ENCODE measurements around the gene TMA7.
"Not testable (repeated sequence)": the region's sequence is repeated elsewhere in the genome, so short reads cannot be mapped to it uniquely, and the experiment has no call there.

The TMA7 gene

DNA sequence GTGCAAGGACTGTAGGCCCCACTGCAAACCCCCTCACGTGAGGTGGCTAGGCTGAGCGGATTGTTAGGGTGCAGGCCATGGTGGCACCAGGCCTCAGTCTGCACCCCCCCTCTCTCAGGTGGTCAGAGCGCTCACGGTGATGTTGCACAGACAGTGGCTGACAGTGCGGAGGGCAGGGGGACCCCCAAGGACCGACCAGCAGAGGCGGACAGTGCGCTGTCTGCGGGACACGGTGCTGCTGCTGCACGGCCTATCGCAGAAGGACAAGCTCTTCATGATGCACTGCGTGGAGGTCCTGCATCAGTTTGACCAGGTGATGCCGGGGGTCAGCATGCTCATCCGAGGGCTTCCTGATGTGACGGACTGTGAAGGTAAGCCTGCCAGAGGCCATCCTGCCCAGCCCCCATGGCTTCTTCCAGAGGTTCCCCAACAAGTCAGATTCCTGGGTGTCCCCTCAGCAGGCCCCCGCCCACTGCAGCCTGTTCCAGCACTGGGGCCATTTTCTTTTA lies 24.7 kb downstream of the TMA7 start:
- peak in 1 of 10 donors; percentile 82 for DNase-seq
- intact Hi-C loops (cut with DNase I): loop anchor here (1.0 to 5.0 kb wide), 2 partner anchors 38 to 84 kb away; partner anchors contain the start of gene SHISA5

- DNase-seq: no peak
- intact Hi-C loops (cut with DNase I): loop anchor here (1.0 to 5.0 kb wide), 2 partner anchors 37 to 83 kb away; partner anchors contain the start of gene SHISA5
Measured at GRCh38 chr3:48465237-48465530, 25.1 kb downstream of the TMA7 start.

DNA sequence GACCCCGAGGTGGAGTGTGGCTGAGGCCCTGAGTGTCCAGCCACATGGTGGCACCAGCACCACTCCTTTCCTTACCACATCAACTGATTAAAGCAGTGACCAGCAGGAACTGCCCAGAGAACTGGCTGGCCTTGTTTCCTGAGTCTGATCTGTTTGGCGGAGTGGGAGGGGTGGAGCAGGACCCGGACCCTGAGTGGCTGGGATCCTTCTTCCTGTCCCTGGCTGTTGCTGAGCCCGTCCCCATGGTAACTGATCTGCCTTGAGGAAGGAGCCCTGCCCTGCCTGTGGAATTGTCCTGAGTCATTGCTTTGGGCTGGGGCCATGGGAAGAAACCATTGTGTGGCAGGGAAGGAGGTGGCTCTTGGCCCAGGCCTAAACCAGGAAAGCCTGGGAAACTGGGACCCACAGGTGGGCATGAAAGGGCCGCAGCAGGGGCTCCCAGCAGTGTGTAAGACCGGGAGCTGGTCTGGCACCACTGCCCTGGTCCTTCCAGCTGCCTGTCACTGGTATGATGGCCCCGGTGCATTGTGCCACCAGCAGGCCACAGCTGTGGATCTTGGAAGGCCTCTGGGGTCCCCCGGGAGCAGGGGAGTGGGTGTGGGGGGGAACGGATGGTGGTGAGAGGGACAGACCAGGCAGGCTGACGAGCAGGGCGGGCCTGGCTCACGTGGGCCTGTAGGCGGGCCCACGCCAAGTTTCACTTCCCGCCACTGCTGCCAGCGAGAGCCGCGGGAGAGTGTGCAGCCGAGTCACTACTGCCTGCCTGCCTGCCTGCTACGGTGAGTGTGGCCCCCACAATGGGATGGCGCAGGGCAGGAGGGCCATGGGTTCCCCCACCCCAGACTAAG lies 25.7 kb downstream of the TMA7 start:
- intact Hi-C loops (cut with DNase I): loop anchor here (1.0 to 5.0 kb wide), 2 partner anchors 37 to 83 kb away; partner anchors contain the start of gene SHISA5
- DNase-seq: peak; percentile 88 to 99 (median 94)

GRCh38 chr3:48466386-48467109 lies 26.5 kb downstream of the TMA7 start:
- peak in 1 of 10 donors; percentile 82 for DNase-seq
- intact Hi-C loops (cut with DNase I): loop anchor here (5.0 kb wide), 1 partner anchor 36 kb away; the partner anchor contains the start of gene SHISA5

GRCh38 chr3:48467110-48467454 lies 27.0 kb downstream of the TMA7 start:
- intact Hi-C loops (cut with DNase I): loop anchor here (5.0 kb wide), 1 partner anchor 35 kb away; the partner anchor contains the start of gene SHISA5
- no peak for DNase-seq

DNA sequence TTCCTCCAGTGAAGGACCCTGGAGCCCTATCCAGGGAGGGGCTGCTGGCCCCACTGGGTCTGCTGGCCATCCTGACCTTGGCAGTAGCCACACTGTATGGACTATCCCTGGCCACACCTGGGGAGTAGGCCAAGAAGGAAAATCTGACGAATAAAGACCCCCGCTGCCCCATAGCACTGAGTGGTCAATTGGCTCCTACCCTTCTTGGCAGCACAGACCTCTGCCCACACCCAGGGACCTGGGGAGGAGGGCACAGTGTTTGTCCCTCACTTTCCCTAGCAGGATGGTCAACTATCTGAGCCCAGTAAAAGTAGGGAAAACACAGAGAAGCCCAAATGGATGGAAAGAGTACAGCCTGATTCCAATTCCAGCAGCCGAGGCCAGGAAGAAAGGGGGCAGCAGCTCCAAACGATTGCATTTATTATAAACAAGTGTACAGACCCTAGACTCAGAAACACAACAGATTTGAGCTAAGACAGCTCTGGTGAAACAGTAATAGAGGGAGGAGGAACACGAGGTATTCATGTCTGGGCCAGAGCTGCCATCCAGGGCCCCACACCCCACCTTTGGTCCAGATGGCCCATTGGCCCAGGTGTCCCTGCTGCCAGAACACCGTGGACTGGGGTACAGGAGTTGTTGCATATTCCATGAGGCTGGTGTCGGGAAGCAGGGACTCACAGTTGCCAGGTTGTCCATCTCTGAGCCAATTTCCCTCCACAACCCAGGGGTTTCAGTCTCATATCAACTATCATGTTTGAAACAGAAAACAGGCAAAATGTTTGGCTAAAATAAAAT lies 27.6 kb downstream of the TMA7 start:
- DNase-seq: no peak
- intact Hi-C loops (cut with DNase I): loop anchor here (5.0 kb wide), 1 partner anchor 35 kb away; the partner anchor contains the start of gene SHISA5

- no peak for DNase-seq
- intact Hi-C loops (cut with DNase I): loop anchor here (5.0 kb wide), 1 partner anchor 34 kb away; the partner anchor contains the start of gene SHISA5
Measured at GRCh38 chr3:48468329-48468731, 28.3 kb downstream of the TMA7 start.

- peak in 4 of 10 donors; percentile 15 to 87 (median 56) for DNase-seq
- intact Hi-C loops (cut with DNase I): loop anchor here (5.0 kb wide), 1 partner anchor 33 kb away; the partner anchor contains the start of gene SHISA5
Measured at GRCh38 chr3:48469046-48469915, 29.2 kb downstream of the TMA7 start.

- intact Hi-C loops (cut with DNase I): no loop called here
- no peak for DNase-seq
Measured at GRCh38 chr3:48470286-48470685, 30.2 kb downstream of the TMA7 start.

DNA sequence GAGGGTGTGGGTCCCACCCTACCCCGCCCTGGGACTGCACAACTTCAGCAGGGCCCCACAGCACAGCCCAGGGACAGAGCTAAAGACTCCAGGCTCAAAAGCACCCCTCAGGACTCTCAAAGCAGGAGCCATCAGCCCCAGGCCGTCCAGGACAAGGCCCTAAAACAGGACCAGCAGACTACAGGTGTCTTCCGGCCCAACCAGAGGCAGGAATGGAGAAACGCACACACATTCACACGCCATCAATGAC lies 32.5 kb downstream of the TMA7 start:
- peak in 1 of 10 donors; percentile 75 for DNase-seq
- intact Hi-C loops (cut with DNase I): no loop called here

- DNase-seq: peak; percentile 67 to 97 (median 80)
- intact Hi-C loops (cut with DNase I): no loop called here
Measured at GRCh38 chr3:48472923-48473616, 33.0 kb downstream of the TMA7 start.

DNA sequence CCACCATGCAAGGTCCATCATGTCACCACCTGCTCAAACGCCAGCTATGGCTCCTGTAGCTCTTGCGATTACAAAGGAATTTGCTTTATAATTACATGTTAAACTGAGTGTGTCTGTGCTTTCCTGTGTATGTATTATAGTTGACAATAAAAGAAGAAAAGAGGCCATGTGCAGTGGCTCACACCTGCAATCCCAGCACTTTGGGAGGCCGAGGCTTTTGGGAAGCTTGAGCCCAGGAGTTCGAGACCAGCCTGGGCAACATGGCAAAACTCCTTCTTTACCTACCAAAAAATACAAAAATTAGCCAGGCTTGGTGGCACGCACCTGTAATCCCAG lies 33.5 kb downstream of the TMA7 start:
- no peak for DNase-seq
- intact Hi-C loops (cut with DNase I): no loop called here

GRCh38 chr3:48474031-48474430 lies 34.0 kb downstream of the TMA7 start:
- DNase-seq; intact Hi-C loops (cut with DNase I): not testable (repeated sequence)

DNA sequence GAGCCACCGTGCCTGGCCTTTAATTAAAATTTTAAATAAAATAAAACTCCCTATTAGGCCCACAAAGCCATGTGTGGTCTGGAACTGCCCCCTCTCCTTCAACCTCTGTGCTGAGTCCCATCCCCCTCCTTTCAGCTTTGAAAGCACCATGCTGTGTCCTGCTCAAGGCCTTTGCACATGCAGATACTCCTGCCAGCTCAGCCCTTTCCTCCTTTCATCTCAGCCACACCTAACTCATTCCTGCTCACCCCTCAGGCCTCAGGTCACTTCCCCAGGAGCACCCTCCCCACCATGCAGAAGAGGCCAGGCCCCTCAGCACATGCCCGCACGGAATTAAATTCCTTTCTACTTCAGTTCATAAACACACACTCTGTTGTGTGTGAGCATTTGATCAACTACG lies 34.6 kb downstream of the TMA7 start:
- no peak for DNase-seq
- intact Hi-C loops (cut with DNase I): no loop called here

DNA sequence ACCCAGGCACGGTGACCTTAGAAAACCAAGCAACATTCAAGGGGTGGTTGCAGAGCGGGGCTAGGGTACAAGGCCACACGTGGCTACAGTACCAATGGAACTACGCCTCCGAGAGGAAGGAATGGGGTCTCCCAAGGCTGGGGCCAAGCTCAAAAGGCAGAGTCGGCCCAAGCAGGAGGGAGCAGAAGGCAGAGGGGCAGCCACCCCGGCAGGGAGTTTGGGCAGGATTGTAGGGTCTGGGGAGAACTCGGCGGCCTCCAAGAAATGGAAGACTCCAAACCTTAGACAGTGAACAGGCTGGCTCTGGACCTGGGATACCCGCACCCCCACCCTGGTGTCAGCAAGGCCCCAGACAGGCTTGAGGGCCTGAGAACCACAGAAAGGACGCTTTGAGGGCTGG lies 35.1 kb downstream of the TMA7 start:
- peak in 1 of 10 donors; percentile 62 for DNase-seq
- intact Hi-C loops (cut with DNase I): no loop called here

- intact Hi-C loops (cut with DNase I): no loop called here
- DNase-seq: peak in 1 of 10 donors; percentile 59
Measured at GRCh38 chr3:48476426-48477053, 36.5 kb downstream of the TMA7 start.

GRCh38 chr3:48477959-48478520 lies 38.0 kb downstream of the TMA7 start:
- intact Hi-C loops (cut with DNase I): no loop called here
- DNase-seq: peak in 2 of 10 donors; percentile 35 to 70

Measured in posterior cingulate gyrus (tissue), 11 donors.